WERI-Rb-1 (cell line): Measurements from ENCODE around the gene GPR31.

Experiments used
- DNase-seq: peaks from one replicate; pipeline ENCODE4 v3.0.0-alpha.2; 2020
- H3K27ac ChIP-seq: fragments of 250-450 bp; sonication (Bioruptor Pico); 2 replicates; pipeline ENCODE4 v1.5.1; 2020; ENCODE audit warnings: mild to moderate bottlenecking, moderate library complexity
- H3K27me3 ChIP-seq: fragments of 250-450 bp; sonication (Bioruptor Pico); 2 replicates; pipeline ENCODE4 v1.5.1; 2021; ENCODE audit warnings: mild to moderate bottlenecking, low read depth, moderate library complexity; ENCODE audit not compliant: insufficient read depth, severe bottlenecking
- H3K36me3 ChIP-seq: fragments of 250-450 bp; sonication (Bioruptor Pico); 2 replicates; pipeline ENCODE4 v1.5.1; 2020; ENCODE audit warnings: mild to moderate bottlenecking, moderate library complexity
- H3K4me3 ChIP-seq: 2 replicates; pipeline ENCODE4 v1.5.1; 2011; ENCODE audit warnings: low read depth, mild to moderate bottlenecking, control low read depth, low read length
- H3K9me3 ChIP-seq: fragments of 250-450 bp; sonication (Bioruptor Pico); 2 replicates; pipeline ENCODE4 v1.5.1; 2021; ENCODE audit warnings: mild to moderate bottlenecking, moderate library complexity; ENCODE audit not compliant: severe bottlenecking
- TF ChIP-seq, protein P1 (sequence below): IDR thresholded peaks from 2 replicates; pipeline ENCODE4 v1.5.1; 2011; ENCODE audit warnings: low read depth, mild to moderate bottlenecking, control low read depth, inconsistent platforms, low read length

GPR31 gene

DNA sequence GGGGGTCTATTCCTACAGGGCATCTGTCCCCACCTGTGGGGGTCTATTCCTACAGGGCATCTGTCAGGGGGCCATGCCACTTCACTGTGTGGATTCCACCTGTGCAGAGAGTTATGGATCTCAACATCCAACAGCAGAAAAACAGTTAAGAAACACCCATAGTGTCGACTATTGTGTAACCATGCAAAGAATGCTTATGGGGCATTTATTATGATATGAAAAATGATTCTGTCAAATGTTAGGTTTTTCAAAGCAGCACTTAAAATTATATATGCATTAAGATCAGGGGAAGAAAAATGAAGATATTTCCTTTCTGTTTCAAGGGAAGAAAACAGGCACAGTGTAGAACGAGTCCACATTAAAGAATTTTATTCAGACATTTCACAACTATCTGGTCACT is 2.9 kb downstream of the GPR31 start:
- Histone ChIP-seq H3K9me3 (no peaks in the 10 kb centered on the region), H3K36me3 (no peaks in the 10 kb centered on the region), H3K27ac (no peak overlapping the region), H3K4me3 (no peak overlapping the region), H3K27me3 (no peaks in the 10 kb centered on the region)
- TF ChIP-seq, protein P1, sequence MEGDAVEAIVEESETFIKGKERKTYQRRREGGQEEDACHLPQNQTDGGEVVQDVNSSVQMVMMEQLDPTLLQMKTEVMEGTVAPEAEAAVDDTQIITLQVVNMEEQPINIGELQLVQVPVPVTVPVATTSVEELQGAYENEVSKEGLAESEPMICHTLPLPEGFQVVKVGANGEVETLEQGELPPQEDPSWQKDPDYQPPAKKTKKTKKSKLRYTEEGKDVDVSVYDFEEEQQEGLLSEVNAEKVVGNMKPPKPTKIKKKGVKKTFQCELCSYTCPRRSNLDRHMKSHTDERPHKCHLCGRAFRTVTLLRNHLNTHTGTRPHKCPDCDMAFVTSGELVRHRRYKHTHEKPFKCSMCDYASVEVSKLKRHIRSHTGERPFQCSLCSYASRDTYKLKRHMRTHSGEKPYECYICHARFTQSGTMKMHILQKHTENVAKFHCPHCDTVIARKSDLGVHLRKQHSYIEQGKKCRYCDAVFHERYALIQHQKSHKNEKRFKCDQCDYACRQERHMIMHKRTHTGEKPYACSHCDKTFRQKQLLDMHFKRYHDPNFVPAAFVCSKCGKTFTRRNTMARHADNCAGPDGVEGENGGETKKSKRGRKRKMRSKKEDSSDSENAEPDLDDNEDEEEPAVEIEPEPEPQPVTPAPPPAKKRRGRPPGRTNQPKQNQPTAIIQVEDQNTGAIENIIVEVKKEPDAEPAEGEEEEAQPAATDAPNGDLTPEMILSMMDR, result no peak
- no peak for DNase-seq

DNA sequence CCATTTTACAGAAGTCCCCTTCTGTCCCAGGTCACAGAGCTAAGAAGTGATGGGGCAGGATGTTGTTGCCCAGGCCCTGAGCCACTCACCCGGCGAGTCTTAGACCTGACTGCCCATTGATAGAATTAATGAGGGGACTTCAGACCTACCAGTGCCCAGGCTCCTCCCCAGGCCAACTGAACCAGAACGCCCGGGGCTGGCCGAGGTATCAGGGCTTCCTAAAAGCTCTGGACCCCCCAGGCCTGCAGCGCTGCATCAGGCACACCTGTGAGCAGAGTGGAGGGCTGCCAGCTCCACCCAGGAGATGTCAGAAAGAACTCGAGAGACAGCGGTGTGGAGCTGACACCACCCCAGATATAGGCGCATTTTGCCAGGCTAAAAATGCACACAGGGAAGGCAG is 3.5 kb downstream of the GPR31 start:
- DNase-seq, result no peak
- Histone ChIP-seq H3K9me3 (no peaks in the 10 kb centered on the region), H3K27me3 (no peaks in the 10 kb centered on the region), H3K27ac (no peak overlapping the region), H3K36me3 (no peaks in the 10 kb centered on the region), H3K4me3 (no peak overlapping the region)
- TF ChIP-seq, protein P1, result no peak

DNA sequence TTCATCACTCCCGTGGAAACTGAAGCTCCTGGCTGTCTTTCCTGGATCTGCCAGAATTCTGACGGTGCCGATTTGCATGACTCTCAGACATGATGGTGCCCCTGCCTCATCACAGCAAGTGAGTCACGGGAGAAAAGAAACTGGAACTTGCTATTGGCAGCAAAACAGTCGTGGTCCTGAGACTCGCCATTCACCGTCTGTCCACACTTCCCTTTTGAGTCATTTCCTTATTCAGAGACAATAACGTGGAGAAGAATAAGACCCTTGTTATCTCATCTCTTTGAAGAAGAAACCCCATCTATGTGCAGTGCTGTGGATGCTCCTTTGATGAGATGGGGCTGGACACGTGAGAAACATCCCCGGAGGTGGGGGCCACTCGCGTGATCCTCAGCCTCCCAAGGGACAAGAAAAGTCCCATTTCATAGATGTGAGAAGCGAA is 4.2 kb downstream of the GPR31 start:
- no peak for DNase-seq
- no peaks in the 10 kb centered on the region for H3K36me3 ChIP-seq
- TF ChIP-seq, protein P1, result no peak
- no peak overlapping the region for H3K27ac ChIP-seq
- H3K27me3 ChIP-seq, result no peaks in the 10 kb centered on the region
- H3K9me3 ChIP-seq, result no peaks in the 10 kb centered on the region
- H3K4me3 ChIP-seq, result no peak overlapping the region

DNA sequence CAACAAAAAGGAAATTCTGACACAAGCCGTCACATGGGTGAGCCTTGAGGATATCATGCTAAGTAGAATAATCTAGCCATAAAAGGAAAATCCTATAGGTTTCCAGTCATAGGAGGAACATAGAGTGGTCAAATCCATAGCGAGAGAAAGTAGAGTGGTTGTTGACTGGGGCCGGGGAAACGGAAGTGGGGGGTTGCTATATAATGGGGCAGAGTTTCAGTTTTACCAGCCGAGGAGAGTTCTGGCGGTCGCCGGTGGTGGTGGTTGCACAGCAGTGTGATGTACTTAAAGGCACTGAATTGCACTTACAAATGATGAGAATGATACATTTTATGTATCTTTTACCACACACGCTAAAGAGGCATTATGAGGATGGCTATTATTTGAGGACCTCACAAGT is 4.9 kb downstream of the GPR31 start:
- Histone ChIP-seq H3K27ac (no peak overlapping the region), H3K36me3 (no peaks in the 10 kb centered on the region), H3K9me3 (no peaks in the 10 kb centered on the region), H3K27me3 (no peaks in the 10 kb centered on the region), H3K4me3 (no peak overlapping the region)
- DNase-seq, result no peak
- TF ChIP-seq, protein P1, result no peak

DNA sequence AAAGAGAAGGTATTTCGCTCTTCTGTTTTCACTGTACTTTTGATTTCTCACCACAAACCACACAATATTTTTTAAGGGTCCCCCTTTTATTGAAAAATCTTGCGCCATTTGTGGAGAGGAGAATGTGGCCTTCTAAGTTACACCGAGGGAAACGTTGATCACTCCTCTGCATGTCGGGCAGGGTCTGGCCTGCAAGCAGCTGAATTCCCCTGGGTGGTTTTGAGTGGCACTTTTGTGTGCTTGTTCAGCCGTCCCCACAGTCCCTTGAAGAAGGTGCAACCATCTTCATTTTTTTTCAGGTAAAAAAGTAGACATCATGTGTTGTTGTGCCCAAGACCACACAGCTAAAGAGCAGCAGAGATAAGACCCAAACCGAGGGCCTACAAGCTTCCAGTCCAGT is 6.1 kb downstream of the GPR31 start:
- Histone ChIP-seq H3K4me3 (no peak overlapping the region), H3K27ac (no peak overlapping the region), H3K27me3 (no peaks in the 10 kb centered on the region), H3K36me3 (no peaks in the 10 kb centered on the region), H3K9me3 (no peaks in the 10 kb centered on the region)
- DNase-seq, result no peak
- TF ChIP-seq, protein P1, result no peak

DNA sequence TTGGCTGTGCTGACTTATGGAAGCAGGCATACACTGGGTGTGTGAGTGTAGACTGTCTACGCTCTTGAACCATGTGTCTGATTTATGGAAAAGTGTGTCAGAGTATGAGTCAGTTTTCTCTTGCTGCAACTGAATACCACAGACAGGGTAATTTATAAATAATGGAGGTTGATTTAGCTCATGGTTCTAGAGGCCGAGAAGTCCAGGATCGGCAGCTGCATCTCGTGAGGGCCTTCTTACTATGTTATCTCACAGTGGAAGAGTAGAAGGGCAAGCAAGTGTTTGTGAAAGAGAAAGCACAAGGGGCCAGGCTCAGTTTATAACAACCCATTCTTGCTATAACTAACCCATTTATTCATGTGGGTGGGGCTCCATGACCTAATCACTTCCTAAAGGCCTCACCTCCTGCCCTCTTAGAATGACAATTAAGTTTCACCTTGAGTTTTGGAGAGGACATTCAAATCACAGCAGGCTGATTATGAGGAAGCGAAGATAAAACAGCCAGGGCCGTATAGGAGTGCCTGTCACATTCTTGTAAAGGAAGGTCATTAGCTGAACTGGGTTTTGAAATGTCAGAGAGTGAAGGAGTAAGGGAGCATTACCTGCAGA is 6.7 kb downstream of the GPR31 start:
- TF ChIP-seq, protein P1, result no peak
- no peak overlapping the region for H3K27ac ChIP-seq
- no peaks in the 10 kb centered on the region for H3K27me3 ChIP-seq
- no peak for DNase-seq
- no peak overlapping the region for H3K4me3 ChIP-seq
- H3K36me3 ChIP-seq, result no peaks in the 10 kb centered on the region
- no peaks in the 10 kb centered on the region for H3K9me3 ChIP-seq
